Measurements from ENCODE around the gene ZDHHC24.

DNA sequence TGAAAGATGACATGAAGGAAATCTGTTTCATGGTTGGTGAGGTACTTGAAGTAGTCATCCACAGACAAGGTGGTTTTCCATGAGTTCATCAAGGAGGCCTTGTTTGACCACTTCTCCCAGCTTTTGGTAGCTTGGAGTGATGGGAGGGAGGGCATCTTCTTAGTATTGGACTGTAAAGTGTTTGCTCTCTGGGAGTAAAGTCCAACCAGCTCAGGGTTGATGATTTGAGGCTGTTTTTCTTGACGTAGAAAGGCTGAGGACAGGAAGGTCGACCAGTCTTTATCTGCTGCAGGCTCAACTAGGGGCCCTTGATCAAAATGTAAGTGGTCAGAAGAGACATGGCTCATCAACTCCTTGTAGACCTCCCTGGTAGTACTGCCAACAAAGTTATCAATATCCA, 45.3 kb upstream of the ZDHHC24 start:
- TF ChIP-seq, protein P1, sequence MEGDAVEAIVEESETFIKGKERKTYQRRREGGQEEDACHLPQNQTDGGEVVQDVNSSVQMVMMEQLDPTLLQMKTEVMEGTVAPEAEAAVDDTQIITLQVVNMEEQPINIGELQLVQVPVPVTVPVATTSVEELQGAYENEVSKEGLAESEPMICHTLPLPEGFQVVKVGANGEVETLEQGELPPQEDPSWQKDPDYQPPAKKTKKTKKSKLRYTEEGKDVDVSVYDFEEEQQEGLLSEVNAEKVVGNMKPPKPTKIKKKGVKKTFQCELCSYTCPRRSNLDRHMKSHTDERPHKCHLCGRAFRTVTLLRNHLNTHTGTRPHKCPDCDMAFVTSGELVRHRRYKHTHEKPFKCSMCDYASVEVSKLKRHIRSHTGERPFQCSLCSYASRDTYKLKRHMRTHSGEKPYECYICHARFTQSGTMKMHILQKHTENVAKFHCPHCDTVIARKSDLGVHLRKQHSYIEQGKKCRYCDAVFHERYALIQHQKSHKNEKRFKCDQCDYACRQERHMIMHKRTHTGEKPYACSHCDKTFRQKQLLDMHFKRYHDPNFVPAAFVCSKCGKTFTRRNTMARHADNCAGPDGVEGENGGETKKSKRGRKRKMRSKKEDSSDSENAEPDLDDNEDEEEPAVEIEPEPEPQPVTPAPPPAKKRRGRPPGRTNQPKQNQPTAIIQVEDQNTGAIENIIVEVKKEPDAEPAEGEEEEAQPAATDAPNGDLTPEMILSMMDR (IDR thresholded peaks at IDR 0.05; ENCODE audit: low read length): no peak
- no peak for TF ChIP-seq EZH2phosphoT487 (IDR thresholded peaks at IDR 0.05; ENCODE audit: low read length)
